ENCODE results near the gene TCOF1.

DNA sequence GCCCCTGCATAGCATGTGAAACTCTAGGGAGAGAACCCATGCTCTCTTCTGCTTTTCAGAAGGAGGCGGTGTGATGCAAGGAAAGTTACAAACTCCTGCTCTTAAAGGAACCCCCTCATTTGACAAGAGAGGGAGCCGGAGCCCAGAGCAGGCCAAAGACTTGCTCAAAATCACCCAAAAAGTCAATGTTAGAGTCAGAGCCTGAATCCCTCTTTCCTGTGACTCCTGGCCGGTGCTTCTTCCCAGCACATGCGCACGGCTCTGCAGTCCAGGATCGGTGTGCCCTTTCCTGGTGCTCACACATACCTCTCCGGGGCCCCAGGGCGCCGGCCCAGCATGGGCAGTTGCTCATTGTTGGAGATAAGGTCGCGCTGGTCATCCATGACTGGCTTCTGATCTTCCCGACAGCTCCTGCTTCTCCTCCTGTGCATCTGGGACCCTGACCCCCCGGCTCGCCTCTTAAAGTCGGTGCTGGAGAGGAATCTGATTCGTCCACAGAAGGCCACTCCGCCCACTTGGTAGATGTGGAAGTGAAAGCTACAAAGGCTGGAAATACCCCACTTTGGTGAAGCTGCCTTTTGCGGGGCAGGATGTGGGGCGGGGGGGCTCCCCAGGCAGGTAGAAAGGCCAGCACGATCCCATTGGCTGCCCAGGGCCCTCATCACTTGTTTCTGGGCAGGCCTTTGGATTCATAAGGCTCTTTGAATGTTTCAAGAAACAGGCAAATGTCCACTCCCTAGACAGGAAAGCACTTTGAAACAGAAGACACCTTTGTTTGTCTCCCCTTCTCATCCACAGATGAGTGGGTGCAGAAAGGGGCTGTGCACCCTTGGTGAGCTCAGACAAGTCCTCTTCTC is 55.0 kb downstream of the TCOF1 start, which contains the start of gene CD74:
- TF ChIP-seq, protein P1, sequence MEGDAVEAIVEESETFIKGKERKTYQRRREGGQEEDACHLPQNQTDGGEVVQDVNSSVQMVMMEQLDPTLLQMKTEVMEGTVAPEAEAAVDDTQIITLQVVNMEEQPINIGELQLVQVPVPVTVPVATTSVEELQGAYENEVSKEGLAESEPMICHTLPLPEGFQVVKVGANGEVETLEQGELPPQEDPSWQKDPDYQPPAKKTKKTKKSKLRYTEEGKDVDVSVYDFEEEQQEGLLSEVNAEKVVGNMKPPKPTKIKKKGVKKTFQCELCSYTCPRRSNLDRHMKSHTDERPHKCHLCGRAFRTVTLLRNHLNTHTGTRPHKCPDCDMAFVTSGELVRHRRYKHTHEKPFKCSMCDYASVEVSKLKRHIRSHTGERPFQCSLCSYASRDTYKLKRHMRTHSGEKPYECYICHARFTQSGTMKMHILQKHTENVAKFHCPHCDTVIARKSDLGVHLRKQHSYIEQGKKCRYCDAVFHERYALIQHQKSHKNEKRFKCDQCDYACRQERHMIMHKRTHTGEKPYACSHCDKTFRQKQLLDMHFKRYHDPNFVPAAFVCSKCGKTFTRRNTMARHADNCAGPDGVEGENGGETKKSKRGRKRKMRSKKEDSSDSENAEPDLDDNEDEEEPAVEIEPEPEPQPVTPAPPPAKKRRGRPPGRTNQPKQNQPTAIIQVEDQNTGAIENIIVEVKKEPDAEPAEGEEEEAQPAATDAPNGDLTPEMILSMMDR (IDR thresholded peaks at IDR 0.05), result peak in 1 of 6 experiments; percentile 5
- peak; percentile 92 to 98 for TF ChIP-seq POLR2AphosphoS5 (IDR thresholded peaks at IDR 0.05)
